Nephron progenitor cell (in vitro differentiated cells): ENCODE results near the gene CHAC1.
A peak's percentile ranks its signal among the peaks of the same experiment; 100 is the strongest.

Experiments
- DNase-seq: peaks from one replicate; pipeline ENCODE4 v3.0.0; 2021
- H3K27ac Mint-ChIP-seq: 2 replicates; pipeline ENCODE4 v1.8.0; 2021; ENCODE audit warnings: mild to moderate bottlenecking, moderate library complexity, mixed read lengths
- H3K27me3 Mint-ChIP-seq: 2 replicates; pipeline ENCODE4 v1.8.0; 2021; ENCODE audit warnings: mild to moderate bottlenecking, low read depth, mixed read lengths; ENCODE audit not compliant: poor library complexity
- H3K36me3 Mint-ChIP-seq: 2 replicates; pipeline ENCODE4 v1.8.0; 2021; ENCODE audit warnings: low read depth, mixed read lengths
- H3K4me1 Mint-ChIP-seq: 2 replicates; pipeline ENCODE4 v1.8.0; 2021; ENCODE audit warnings: mixed read lengths
- H3K4me3 Mint-ChIP-seq: 2 replicates; pipeline ENCODE4 v1.8.0; 2021; ENCODE audit warnings: mild to moderate bottlenecking, moderate library complexity, mixed read lengths
- H3K9me3 Mint-ChIP-seq: 2 replicates; pipeline ENCODE4 v1.8.0; 2021; ENCODE audit warnings: mild to moderate bottlenecking, moderate library complexity, mixed read lengths
- TF ChIP-seq, protein P1 (sequence below): fragments of 200-600 bp; sonication (generic); IDR thresholded peaks from 2 replicates; pipeline ENCODE4 v1.5.0; 2021; ENCODE audit warnings: antibody characterized with exemption

Gene CHAC1

DNA sequence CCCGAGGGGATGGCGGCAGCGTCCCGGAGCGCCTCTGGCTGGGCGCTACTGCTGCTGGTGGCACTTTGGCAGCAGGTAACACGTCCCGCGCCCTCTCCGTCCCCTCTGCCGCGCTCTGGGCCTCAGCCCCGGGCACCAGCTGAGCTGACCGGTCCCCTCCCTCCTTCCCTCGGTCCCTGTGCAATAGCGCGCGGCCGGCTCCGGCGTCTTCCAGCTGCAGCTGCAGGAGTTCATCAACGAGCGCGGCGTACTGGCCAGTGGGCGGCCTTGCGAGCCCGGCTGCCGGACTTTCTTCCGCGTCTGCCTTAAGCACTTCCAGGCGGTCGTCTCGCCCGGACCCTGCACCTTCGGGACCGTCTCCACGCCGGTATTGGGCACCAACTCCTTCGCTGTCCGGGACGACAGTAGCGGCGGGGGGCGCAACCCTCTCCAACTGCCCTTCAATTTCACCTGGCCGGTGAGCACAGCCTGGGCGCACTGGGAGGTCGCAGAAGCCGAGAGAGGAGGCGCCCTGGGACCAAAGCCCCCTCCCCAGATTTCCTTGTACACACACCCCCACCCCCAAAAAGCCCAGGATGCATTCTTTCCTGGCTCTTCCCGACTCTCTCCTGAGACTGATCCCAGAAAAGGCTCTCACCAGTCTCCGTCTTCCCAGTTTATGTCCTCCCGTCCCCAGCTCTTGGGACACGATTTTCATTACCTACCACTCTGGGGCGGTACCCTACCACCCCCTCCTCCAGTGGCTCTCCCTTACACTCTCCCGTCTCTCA, 23.4 kb upstream of the CHAC1 start:
- Mint-ChIP-seq H3K4me1 (peaks cover 67% of the 10 kb centered on the region), H3K27ac (no peak overlapping the region), H3K9me3 (no peaks in the 10 kb centered on the region), H3K36me3 (no peaks in the 10 kb centered on the region), H3K4me3 (peak overlapping the region; percentile 82), H3K27me3 (peaks cover 93% of the 10 kb centered on the region)
- DNase-seq = peak; percentile 79
- TF ChIP-seq, protein P1, sequence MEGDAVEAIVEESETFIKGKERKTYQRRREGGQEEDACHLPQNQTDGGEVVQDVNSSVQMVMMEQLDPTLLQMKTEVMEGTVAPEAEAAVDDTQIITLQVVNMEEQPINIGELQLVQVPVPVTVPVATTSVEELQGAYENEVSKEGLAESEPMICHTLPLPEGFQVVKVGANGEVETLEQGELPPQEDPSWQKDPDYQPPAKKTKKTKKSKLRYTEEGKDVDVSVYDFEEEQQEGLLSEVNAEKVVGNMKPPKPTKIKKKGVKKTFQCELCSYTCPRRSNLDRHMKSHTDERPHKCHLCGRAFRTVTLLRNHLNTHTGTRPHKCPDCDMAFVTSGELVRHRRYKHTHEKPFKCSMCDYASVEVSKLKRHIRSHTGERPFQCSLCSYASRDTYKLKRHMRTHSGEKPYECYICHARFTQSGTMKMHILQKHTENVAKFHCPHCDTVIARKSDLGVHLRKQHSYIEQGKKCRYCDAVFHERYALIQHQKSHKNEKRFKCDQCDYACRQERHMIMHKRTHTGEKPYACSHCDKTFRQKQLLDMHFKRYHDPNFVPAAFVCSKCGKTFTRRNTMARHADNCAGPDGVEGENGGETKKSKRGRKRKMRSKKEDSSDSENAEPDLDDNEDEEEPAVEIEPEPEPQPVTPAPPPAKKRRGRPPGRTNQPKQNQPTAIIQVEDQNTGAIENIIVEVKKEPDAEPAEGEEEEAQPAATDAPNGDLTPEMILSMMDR = no peak

DNA sequence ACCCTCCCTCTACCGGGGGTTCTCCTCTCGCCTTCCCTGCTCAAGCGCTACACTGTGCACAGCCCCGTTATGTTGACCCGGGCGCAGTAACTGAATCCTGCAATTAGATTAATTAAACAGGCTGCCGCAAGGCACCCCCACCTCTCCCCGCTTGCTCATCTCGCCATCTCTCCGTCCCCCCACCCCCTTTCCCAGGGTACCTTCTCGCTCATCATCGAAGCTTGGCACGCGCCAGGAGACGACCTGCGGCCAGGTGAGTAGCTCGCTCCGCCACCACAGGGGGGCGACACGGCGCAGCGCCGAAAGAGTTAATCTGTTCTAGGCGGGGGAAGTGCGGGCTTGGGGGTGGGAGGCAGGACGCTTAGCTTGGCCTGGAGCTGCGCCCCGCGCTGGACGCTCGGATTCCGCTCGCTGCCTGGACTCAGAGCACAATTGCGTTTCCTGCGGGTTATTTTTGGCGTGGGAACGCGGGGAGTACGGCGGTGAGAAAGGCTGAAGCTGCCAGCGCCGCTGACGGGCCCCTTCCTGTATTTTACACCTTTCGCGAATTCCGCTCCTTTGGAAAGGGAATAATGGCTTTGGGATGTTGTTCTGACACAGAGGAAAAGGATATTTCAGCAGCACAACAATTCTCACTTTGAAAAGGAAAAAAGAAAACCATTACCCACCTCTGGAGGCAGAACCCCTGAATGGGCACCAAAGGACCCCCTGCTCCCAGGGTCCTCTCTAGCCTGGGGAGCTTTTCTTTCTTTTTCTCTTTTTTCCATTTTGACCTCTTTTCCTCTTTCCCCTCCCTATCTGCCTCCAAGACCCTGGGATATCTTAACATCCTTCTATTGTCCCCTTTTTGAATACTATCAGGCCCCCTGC, 22.6 kb upstream of the CHAC1 start:
- Mint-ChIP-seq H3K27me3 (peaks cover 92% of the 10 kb centered on the region), H3K9me3 (no peaks in the 10 kb centered on the region), H3K4me1 (peaks cover 70% of the 10 kb centered on the region), H3K36me3 (no peaks in the 10 kb centered on the region), H3K4me3 (peak overlapping the region; percentile 82), H3K27ac (no peak overlapping the region)
- DNase-seq = peak; percentile 78
- TF ChIP-seq, protein P1 = peak; percentile 70

DNA sequence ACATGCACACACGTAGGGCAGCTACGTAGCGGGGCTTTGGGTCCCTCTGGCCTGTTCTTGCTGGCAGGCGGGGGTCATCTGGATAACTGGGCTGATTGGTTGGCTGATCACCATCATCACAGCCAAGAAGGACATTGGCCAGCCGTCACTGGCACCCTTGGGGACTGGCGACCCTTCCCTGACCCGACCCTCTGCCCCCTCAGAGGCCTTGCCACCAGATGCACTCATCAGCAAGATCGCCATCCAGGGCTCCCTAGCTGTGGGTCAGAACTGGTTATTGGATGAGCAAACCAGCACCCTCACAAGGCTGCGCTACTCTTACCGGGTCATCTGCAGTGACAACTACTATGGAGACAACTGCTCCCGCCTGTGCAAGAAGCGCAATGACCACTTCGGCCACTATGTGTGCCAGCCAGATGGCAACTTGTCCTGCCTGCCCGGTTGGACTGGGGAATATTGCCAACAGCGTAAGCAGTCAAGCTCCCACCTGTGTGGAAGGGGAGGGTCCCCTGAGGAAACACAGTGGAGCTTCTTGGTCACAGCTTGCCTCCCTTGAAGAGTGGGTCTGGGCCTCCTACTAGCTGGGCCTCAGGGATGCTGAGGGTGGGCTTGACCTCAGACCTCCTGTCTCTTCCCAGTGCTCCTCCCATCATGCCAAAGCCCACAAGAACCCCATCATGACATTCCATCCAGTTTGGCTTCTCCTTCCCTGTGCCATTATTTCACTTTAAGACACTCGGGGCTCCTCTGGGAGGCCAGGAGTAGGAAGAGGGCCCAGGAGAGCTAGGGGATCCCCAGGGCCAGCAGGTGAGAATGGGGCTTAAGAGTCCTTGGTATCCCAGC, 21.8 kb upstream of the CHAC1 start:
- Mint-ChIP-seq H3K27me3 (peaks cover 92% of the 10 kb centered on the region), H3K27ac (no peak overlapping the region), H3K4me1 (peaks cover 70% of the 10 kb centered on the region), H3K36me3 (no peaks in the 10 kb centered on the region), H3K4me3 (peak overlapping the region; percentile 82), H3K9me3 (no peaks in the 10 kb centered on the region)
- no peak for DNase-seq
- TF ChIP-seq, protein P1 = no peak

DNA sequence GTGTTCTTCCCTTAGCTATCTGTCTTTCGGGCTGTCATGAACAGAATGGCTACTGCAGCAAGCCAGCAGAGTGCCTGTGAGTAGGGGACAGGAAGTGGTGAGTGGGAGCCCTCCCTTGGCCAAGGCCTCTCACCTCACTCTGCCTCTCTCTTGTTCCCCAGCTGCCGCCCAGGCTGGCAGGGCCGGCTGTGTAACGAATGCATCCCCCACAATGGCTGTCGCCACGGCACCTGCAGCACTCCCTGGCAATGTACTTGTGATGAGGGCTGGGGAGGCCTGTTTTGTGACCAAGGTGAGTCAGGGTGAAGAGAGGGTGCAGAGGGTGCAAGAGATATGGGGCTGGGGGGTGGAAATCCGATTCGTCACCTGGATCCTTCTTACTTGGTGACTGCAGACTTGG, 21.1 kb upstream of the CHAC1 start:
- peaks cover 69% of the 10 kb centered on the region for H3K4me1 Mint-ChIP-seq
- no peaks in the 10 kb centered on the region for H3K36me3 Mint-ChIP-seq
- DNase-seq = no peak
- H3K4me3 Mint-ChIP-seq = peak overlapping the region; percentile 3
- peaks cover 90% of the 10 kb centered on the region for H3K27me3 Mint-ChIP-seq
- H3K27ac Mint-ChIP-seq = no peak overlapping the region
- TF ChIP-seq, protein P1 = no peak
- no peaks in the 10 kb centered on the region for H3K9me3 Mint-ChIP-seq

DNA sequence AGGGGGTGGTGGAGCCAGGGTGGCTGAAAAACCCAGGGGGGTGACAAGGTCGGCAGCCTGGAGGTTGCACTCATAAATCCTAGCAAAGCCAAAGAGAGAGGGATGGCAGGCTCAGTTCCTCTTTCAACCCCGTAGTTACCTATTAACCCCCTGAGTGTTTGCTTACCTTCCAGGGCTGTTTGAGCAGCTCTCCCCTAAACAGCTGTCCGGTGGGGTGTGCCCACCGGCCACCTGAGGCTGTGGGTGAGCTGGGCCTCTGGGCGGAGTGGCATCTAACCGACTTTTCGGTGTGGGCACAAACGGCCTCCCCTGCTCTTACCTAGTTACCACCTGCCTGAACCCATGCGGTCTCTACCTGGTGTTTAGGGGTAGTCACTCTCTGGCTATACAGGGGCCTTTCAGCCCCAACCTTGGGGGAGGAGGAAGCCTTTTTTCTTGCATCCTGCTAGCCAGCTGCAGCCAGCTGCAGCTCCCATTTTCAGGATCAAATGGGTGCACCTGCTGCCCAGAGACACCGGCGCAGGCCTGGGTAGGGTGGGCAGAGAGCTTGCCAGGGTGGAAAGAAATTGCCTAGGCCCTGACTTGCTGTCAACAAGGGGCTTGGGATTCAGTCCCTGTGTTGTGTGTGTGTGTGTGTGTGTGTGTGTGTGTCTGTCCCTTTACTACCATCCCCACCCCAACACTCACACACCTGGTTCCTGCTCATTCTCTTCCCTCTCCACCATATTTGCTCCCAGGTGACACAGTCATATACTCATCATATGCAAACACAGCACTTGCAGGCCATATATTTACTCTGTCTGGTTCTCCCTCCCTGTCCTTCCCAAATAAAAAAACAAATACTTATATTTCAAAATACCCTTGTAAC, 20.4 kb upstream of the CHAC1 start:
- Mint-ChIP-seq H3K9me3 (no peaks in the 10 kb centered on the region), H3K4me1 (peaks cover 71% of the 10 kb centered on the region), H3K27me3 (peaks cover 86% of the 10 kb centered on the region), H3K27ac (no peak overlapping the region), H3K4me3 (peak overlapping the region; percentile 3), H3K36me3 (no peaks in the 10 kb centered on the region)
- no peak for DNase-seq
- TF ChIP-seq, protein P1 = no peak
